A549 (cell line): Measurements from ENCODE around the gene ATG2A. TPM values are rescaled to one million over a fixed set of nuclear protein-coding genes. Genes with fewer than 3 reads are reported as not detected.

Source experiments
- ATAC-seq, 2 experiments: fragments of 200-7000 bp in 1 of 2; fragments of >200 bp in 1 of 2; cut with Nextera tagmentation in 1 of 2; cut with Tn5 transposase in 1 of 2; 3 replicates each; pipeline versions ENCODE4 v1.8.0 to v1.9.1; 2018 to 2020; ENCODE audit warnings: mild to moderate bottlenecking in 1 of 2, moderate library complexity in 1 of 2
- CTCF ChIA-PET: fragments of 300-600 bp; sonication (Branson Sonifier 250); formaldehyde crosslinking; extraction: SDS; loops from one replicate; lab custom pipeline; 2021; ENCODE audit warnings: antibody characterized with exemption, inconsistent platforms; lab: Yijun Ruan, JAX
- POLR2A ChIA-PET: fragments of 350-600 bp; formaldehyde crosslinking; extraction: SDS; loops from one replicate; lab custom pipeline; 2021; ENCODE audit warnings: antibody characterized with exemption, inconsistent platforms; lab: Yijun Ruan, JAX
- DNase-seq, 2 experiments: peaks; one replicate each; pipeline versions ENCODE4 v3.0.0 to v3.0.0-alpha.2; 2011 to 2016; ENCODE audit warnings: low read depth in 1 of 2, low spot score in 1 of 2
- FAIRE-seq: peaks from 2 replicates; lab custom pipeline; 2011; peaks lifted over from hg19 to GRCh38; lab: Jason Lieb, UNC
- H3K27ac ChIP-seq, 2 experiments: fragments of >200 bp; sonication (Bioruptor Twin); formaldehyde crosslinking; 3 replicates each; pipeline ENCODE4 v1.5.1; 2016 to 2017
- H3K4me1 ChIP-seq: fragments of >200 bp; sonication (Bioruptor Twin); formaldehyde crosslinking; 3 replicates; pipeline ENCODE4 v1.6.1; 2016
- H3K4me2 ChIP-seq: fragments of >200 bp; sonication (Bioruptor Twin); formaldehyde crosslinking; 3 replicates; pipeline ENCODE4 v1.6.1; 2016
- H3K4me3 ChIP-seq: fragments of >200 bp; sonication (Bioruptor Twin); formaldehyde crosslinking; 3 replicates; pipeline ENCODE4 v1.5.1; 2016
- H3K9me3 ChIP-seq: fragments of >200 bp; sonication (Bioruptor Twin); formaldehyde crosslinking; 3 replicates; pipeline ENCODE4 v1.6.1; 2016
- CBX2 ChIP-seq: fragments of 200-600 bp; sonication (generic); IDR thresholded peaks from 2 replicates; pipeline ENCODE4 v1.6.1; 2016; ENCODE audit warnings: low read depth, mild to moderate bottlenecking, borderline replicate concordance
- CEBPB ChIP-seq, 2 experiments: fragments of >200 bp in 1 of 2; sonication (Bioruptor Twin) in 1 of 2; formaldehyde crosslinking in 1 of 2; IDR thresholded peaks; 2 replicates each; pipeline ENCODE4 v1.6.1; 2012 to 2016
- CHD4 ChIP-seq: fragments of 200-600 bp; sonication (generic); IDR thresholded peaks from 2 replicates; pipeline ENCODE4 v1.6.1; 2016; ENCODE audit warnings: antibody characterized with exemption, mild to moderate bottlenecking, borderline replicate concordance
- EHMT2 ChIP-seq: fragments of 200-600 bp; sonication (generic); IDR thresholded peaks from 2 replicates; pipeline ENCODE4 v1.6.1; 2016; ENCODE audit warnings: antibody characterized with exemption, low read depth, mild to moderate bottlenecking, moderate library complexity
- FOSL2 ChIP-seq, 2 experiments: fragments of 450-650 bp in 1 of 2; fragments of >200 bp in 1 of 2; sonication (Bioruptor Twin) in 1 of 2; formaldehyde crosslinking; IDR thresholded peaks; 2 replicates each; pipeline versions ENCODE4 v1.5.0 to v1.6.1; 2016 to 2020; ENCODE audit warnings: mild to moderate bottlenecking in 1 of 2, moderate library complexity in 1 of 2
- GATA3 ChIP-seq: IDR thresholded peaks from 2 replicates; pipeline ENCODE4 v1.6.1; 2012; ENCODE audit warnings: borderline replicate concordance
- HDAC2 ChIP-seq: fragments of 200-600 bp; sonication (generic); IDR thresholded peaks from 2 replicates; pipeline ENCODE4 v1.6.1; 2016
- HEYL ChIP-seq: fragments of 250-450 bp; sonication (Bioruptor Pico); IDR thresholded peaks from 2 replicates; pipeline ENCODE4 v1.8.0; 2021; ENCODE audit warnings: mild to moderate bottlenecking, moderate library complexity
- HOXB13 ChIP-seq: fragments of 250-450 bp; sonication (Bioruptor Pico); IDR thresholded peaks from 2 replicates; pipeline ENCODE4 v1.5.0; 2020; ENCODE audit warnings: low read depth, mild to moderate bottlenecking, moderate library complexity
- JUNB ChIP-seq: fragments of >200 bp; sonication (Bioruptor Twin); formaldehyde crosslinking; IDR thresholded peaks from 2 replicates; pipeline ENCODE4 v1.6.1; 2016
- KDM5A ChIP-seq: fragments of 200-600 bp; sonication (generic); IDR thresholded peaks from 2 replicates; pipeline ENCODE4 v1.6.1; 2016; ENCODE audit warnings: antibody characterized with exemption, mild to moderate bottlenecking
- NPAS2 ChIP-seq: fragments of 250-450 bp; sonication (Bioruptor Pico); IDR thresholded peaks from 2 replicates; pipeline ENCODE4 v1.8.0; 2022; ENCODE audit warnings: mild to moderate bottlenecking, moderate library complexity, borderline replicate concordance
- NR3C1 ChIP-seq: fragments of >200 bp; sonication (Bioruptor Twin); formaldehyde crosslinking; IDR thresholded peaks from 3 replicates; pipeline ENCODE4 v1.6.1; 2017
- POLR2A ChIP-seq: IDR thresholded peaks from 2 replicates; pipeline ENCODE4 v1.6.1; 2012; ENCODE audit warnings: mild to moderate bottlenecking, low read length
- POLR2AphosphoS2 ChIP-seq: conservative IDR thresholded peaks from 2 replicates; pipeline ENCODE4 v1.6.1; 2012; ENCODE audit warnings: low read length, improper control_type of control experiment, inconsistent platforms
- RARB ChIP-seq: fragments of 250-450 bp; sonication (Bioruptor Pico); IDR thresholded peaks from 2 replicates; pipeline ENCODE4 v1.8.0; 2021; ENCODE audit warnings: mild to moderate bottlenecking, moderate library complexity
- RNF2 ChIP-seq: fragments of 200-600 bp; sonication (generic); IDR thresholded peaks from 2 replicates; pipeline ENCODE4 v1.6.1; 2016; ENCODE audit warnings: low read depth, mild to moderate bottlenecking, antibody characterized with exemption, moderate library complexity, borderline replicate concordance
- SMC3 ChIP-seq: fragments of >200 bp; sonication (Bioruptor Twin); formaldehyde crosslinking; IDR thresholded peaks from 3 replicates; pipeline ENCODE4 v1.6.1; 2018; ENCODE audit warnings: inconsistent platforms
- TFCP2L1 ChIP-seq: fragments of 250-450 bp; sonication (Bioruptor Pico); IDR thresholded peaks from 2 replicates; pipeline ENCODE4 v1.5.0; 2021; ENCODE audit warnings: mild to moderate bottlenecking
- WGBS: methylation state at CpG from one replicate; pipeline ENCODE4 v1.1.6; 2017; ENCODE audit errors: missing lambda C conversion rate; 5-methylcytosine and 5-hydroxymethylcytosine counted together
- polyA plus RNA-seq, 4 experiments: library from polyadenylated mRNA; depleted of rRNA in 3 of 4; stranded (reverse); fragments of >200 nt; fragmentation: RNase III in 1 of 4; extraction: RNeasy Plus Mini Kit Qiagen cat#74134 plus additional on column Dnase treatment in 1 of 4; gene quantifications; 2 replicates in 3 of 4; 3 replicates in 1 of 4; pipeline ENCODE4 v1.2.3, GENCODE V29; 2011 to 2017
- TF ChIP-seq, protein P1 (sequence below): fragments of >200 bp; sonication (Bioruptor Twin); formaldehyde crosslinking; IDR thresholded peaks from 2 replicates; pipeline ENCODE4 v1.6.1; 2016
- TF ChIP-seq, protein P2 (sequence below): fragments of 250-450 bp; sonication (Bioruptor Pico); IDR thresholded peaks from 2 replicates; pipeline ENCODE4 v1.5.0; 2020; ENCODE audit warnings: low read depth, mild to moderate bottlenecking, moderate library complexity
- TF ChIP-seq, protein P3 (sequence below): fragments of 450-650 bp; IDR thresholded peaks from 2 replicates; pipeline ENCODE4 v1.6.1; 2014; ENCODE audit warnings: antibody characterized with exemption
- TF ChIP-seq, protein P4 (sequence below): fragments of >200 bp; sonication (Bioruptor Twin); formaldehyde crosslinking; IDR thresholded peaks from 3 replicates; pipeline ENCODE4 v1.6.1; 2016
- TF ChIP-seq, protein P5 (sequence below): fragments of 250-450 bp; sonication (Bioruptor Pico); IDR thresholded peaks from 2 replicates; pipeline ENCODE4 v1.5.0; 2021; ENCODE audit warnings: mild to moderate bottlenecking, moderate library complexity, borderline replicate concordance
- TF ChIP-seq, protein P6 (sequence below): IDR thresholded peaks from 2 replicates; pipeline ENCODE4 v1.6.1; 2012

Gene ATG2A
- polyA plus RNA-seq, 2 of the 4 experiments (the other 2 are of a cell fraction): 3.1 to 13.4 TPM

DNA sequence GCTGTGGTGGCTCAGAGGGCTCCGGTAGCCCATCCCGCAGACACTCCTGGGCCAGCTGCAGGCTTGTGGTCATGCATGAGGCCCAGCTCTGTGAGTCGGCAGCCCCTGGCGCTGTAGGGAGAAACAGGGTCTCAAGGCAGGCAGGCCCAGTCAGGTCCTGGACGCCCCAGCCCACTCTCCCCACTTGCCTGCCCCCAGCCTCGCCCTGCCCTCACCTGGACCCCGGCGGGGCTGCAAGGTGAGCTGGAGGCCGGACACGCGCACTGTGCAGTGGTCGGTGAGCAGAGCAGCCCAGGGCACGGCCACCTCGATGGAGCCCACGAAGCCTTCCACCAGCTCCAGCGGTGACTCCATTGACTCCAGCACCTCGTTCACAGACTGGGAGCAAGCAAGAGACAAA lies 2.9 kb downstream of the ATG2A start:
- CTCF ChIA-PET: interaction anchor here (1.8 to 14.9 kb wide), 5 partner anchors 19 to 100 kb away, joined by 4 to 132 read pairs (median 11); partner anchors contain the start of genes ARL2 and CDC42BPG
- Histone ChIP-seq H3K4me1 (peaks cover 15% of the 10 kb centered on the region), H3K9me3 (no peaks in the 10 kb centered on the region), H3K4me3 (no peak overlapping the region), H3K4me2 (no peak overlapping the region), H3K27ac (no peak overlapping the region)
- ATAC-seq: no peak
- no peak for DNase-seq
- WGBS: 89% methylated on average over 13 of the region's 17 CpGs
- FAIRE-seq: no peak
- POLR2A ChIA-PET: no interaction called here
- TF ChIP-seq NR3C1 (no peak), HEYL (CRISPR knock-in tag) (no peak), TFCP2L1 (CRISPR knock-in tag) (no peak), CEBPB (IDR thresholded peaks at IDR 0.05) (no peak), POLR2A (no peak), EHMT2 (no peak), NPAS2 (CRISPR knock-in tag) (no peak), CHD4 (no peak), RARB (no peak)
- TF ChIP-seq, protein P1, sequence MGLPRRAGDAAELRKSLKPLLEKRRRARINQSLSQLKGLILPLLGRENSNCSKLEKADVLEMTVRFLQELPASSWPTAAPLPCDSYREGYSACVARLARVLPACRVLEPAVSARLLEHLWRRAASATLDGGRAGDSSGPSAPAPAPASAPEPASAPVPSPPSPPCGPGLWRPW: no peak
- TF ChIP-seq, protein P2, sequence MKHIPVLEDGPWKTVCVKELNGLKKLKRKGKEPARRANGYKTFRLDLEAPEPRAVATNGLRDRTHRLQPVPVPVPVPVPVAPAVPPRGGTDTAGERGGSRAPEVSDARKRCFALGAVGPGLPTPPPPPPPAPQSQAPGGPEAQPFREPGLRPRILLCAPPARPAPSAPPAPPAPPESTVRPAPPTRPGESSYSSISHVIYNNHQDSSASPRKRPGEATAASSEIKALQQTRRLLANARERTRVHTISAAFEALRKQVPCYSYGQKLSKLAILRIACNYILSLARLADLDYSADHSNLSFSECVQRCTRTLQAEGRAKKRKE (CRISPR knock-in tag): no peak

DNA sequence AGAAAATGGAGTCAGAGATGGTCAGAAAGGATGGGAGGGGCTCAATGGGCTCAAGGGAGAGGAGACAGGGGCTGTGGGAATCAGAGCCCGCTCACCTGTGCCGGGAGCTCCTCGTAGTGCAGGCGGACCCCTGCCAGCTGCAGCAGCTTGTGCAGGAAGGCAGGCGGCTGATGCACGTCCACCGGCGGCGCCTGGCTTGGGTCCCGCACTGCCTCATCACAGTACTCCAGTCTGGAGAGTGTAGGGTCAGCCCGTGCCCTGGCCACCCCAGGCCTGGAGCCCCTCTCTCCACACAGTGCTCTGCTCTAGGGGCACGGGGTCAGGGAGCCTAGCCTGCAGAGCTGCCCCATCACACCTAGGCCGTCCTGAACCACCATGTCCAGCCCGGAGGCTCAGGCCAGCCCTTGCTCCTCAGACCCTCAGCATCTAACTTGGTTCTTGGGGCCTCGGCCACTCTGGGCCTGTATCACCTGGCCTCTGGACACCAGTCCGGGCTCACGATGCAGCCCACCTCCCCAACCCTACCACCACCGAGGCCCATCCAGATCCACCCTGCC lies 3.8 kb downstream of the ATG2A start:
- peaks cover 11% of the 10 kb centered on the region for H3K4me1 ChIP-seq
- DNase-seq: no peak
- H3K9me3 ChIP-seq: no peaks in the 10 kb centered on the region
- CTCF ChIA-PET: interaction anchor here (1.8 to 14.9 kb wide), 5 partner anchors 11 to 101 kb away, joined by 4 to 132 read pairs (median 11); partner anchors contain the start of genes ARL2 and CDC42BPG
- no peak overlapping the region for H3K4me2 ChIP-seq
- TF ChIP-seq, protein P3, sequence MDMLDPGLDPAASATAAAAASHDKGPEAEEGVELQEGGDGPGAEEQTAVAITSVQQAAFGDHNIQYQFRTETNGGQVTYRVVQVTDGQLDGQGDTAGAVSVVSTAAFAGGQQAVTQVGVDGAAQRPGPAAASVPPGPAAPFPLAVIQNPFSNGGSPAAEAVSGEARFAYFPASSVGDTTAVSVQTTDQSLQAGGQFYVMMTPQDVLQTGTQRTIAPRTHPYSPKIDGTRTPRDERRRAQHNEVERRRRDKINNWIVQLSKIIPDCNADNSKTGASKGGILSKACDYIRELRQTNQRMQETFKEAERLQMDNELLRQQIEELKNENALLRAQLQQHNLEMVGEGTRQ: no peak
- TF ChIP-seq RARB (no peak), HDAC2 (no peak), NR3C1 (no peak), KDM5A (no peak), NPAS2 (CRISPR knock-in tag) (no peak), RNF2 (no peak), HEYL (CRISPR knock-in tag) (no peak), CBX2 (no peak), GATA3 (no peak), HOXB13 (CRISPR knock-in tag) (no peak), POLR2A (no peak), EHMT2 (no peak)
- TF ChIP-seq, protein P4, sequence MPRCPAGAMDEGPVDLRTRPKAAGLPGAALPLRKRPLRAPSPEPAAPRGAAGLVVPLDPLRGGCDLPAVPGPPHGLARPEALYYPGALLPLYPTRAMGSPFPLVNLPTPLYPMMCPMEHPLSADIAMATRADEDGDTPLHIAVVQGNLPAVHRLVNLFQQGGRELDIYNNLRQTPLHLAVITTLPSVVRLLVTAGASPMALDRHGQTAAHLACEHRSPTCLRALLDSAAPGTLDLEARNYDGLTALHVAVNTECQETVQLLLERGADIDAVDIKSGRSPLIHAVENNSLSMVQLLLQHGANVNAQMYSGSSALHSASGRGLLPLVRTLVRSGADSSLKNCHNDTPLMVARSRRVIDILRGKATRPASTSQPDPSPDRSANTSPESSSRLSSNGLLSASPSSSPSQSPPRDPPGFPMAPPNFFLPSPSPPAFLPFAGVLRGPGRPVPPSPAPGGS: no peak
- no peak for FAIRE-seq
- 86% methylated on average over 17 of the region's 18 CpGs for WGBS
- ATAC-seq: no peak
- H3K27ac ChIP-seq: no peak overlapping the region
- POLR2A ChIA-PET: no interaction called here
- H3K4me3 ChIP-seq: no peak overlapping the region

DNA sequence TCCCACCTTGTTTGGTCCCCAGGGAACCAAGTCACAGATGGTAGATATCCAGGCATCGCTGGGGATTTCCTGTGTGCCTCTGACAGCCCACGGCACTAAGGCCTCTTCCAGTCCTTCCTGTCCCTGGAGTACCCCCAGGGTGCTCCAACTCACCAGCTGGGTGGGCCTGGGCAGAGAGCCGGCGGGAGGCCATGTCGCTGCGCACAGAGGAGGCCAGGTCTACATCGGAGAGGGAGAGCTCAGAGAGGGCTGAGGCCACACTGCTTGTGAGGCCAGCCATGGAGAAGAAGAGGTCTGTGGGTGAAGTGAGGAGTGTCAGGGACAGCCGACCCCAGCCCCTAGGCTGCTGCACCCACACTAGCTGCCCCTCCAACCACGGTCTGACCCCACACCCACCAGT lies 5.3 kb downstream of the ATG2A start:
- POLR2A ChIA-PET: no interaction called here
- CTCF ChIA-PET: interaction anchor here (0.8 to 14.9 kb wide), 10 partner anchors 10 to 102 kb away, joined by 3 to 132 read pairs (median 4); partner anchors contain the start of gene ARL2
- no peaks in the 10 kb centered on the region for H3K9me3 ChIP-seq
- 96% methylated on average over 8 of the region's 9 CpGs for WGBS
- DNase-seq (no peak), ATAC-seq (no peak), FAIRE-seq (no peak)
- H3K4me2 ChIP-seq: no peak overlapping the region
- H3K27ac ChIP-seq: no peak overlapping the region
- H3K4me3 ChIP-seq: no peak overlapping the region
- H3K4me1 ChIP-seq: peaks cover 7% of the 10 kb centered on the region; the same call in 2 of the 3 replicates
- TF ChIP-seq TFCP2L1 (CRISPR knock-in tag) (no peak), HOXB13 (CRISPR knock-in tag) (no peak), SMC3 (no peak), FOSL2 (IDR thresholded peaks at IDR 0.05) (no peak), FOSL2 (CRISPR knock-in tag; IDR thresholded peaks at IDR 0.05) (no peak), JUNB (no peak), POLR2AphosphoS2 (no peak)
- TF ChIP-seq, protein P5, sequence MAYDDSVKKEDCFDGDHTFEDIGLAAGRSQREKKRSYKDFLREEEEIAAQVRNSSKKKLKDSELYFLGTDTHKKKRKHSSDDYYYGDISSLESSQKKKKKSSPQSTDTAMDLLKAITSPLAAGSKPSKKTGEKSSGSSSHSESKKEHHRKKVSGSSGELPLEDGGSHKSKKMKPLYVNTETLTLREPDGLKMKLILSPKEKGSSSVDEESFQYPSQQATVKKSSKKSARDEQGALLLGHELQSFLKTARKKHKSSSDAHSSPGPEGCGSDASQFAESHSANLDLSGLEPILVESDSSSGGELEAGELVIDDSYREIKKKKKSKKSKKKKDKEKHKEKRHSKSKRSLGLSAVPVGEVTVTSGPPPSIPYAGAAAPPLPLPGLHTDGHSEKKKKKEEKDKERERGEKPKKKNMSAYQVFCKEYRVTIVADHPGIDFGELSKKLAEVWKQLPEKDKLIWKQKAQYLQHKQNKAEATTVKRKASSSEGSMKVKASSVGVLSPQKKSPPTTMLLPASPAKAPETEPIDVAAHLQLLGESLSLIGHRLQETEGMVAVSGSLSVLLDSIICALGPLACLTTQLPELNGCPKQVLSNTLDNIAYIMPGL (CRISPR knock-in tag): no peak
- TF ChIP-seq, protein P1: no peak
- TF ChIP-seq, protein P4: no peak
- TF ChIP-seq, protein P6, sequence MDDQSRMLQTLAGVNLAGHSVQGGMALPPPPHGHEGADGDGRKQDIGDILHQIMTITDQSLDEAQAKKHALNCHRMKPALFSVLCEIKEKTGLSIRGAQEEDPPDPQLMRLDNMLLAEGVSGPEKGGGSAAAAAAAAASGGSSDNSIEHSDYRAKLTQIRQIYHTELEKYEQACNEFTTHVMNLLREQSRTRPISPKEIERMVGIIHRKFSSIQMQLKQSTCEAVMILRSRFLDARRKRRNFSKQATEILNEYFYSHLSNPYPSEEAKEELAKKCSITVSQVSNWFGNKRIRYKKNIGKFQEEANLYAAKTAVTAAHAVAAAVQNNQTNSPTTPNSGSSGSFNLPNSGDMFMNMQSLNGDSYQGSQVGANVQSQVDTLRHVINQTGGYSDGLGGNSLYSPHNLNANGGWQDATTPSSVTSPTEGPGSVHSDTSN: no peak
